Activated CD4-positive, alpha-beta T cell treated with anti-CD3 and anti-CD28 coated beads for 36 hours (primary cell): ENCODE results near the gene ATP8A1. TPM values are rescaled to one million over a fixed set of nuclear protein-coding genes. Genes with fewer than 3 reads are reported as not detected.

ENCODE experiments used
- ATAC-seq: fragments of 200-7000 bp; cut with Tn5 transposase; one replicate; pipeline ENCODE4 v1.10.0; 2021; ENCODE audit warnings: mild to moderate bottlenecking, moderate library complexity
- CTCF ChIA-PET: fragments of 350-600 bp; sonication (Branson Sonifier 250); formaldehyde crosslinking; loops from one replicate; lab custom pipeline; 2021; ENCODE audit warnings: antibody characterized with exemption; lab: Charles Lee
- POLR2A ChIA-PET: fragments of 350-600 bp; sonication (Branson Sonifier 250); formaldehyde crosslinking; loops from one replicate; lab custom pipeline; 2021; ENCODE audit warnings: antibody characterized with exemption, inconsistent platforms; lab: Charles Lee
- DNase-seq: peaks from one replicate; pipeline ENCODE4 v3.0.0-alpha.2; 2020
- H3K27ac Mint-ChIP-seq: one replicate; pipeline ENCODE4 v1.8.0; 2021; ENCODE audit warnings: mixed read lengths
- H3K27me3 Mint-ChIP-seq: one replicate; pipeline ENCODE4 v1.8.0; 2021; ENCODE audit warnings: mixed read lengths
- H3K36me3 Mint-ChIP-seq: one replicate; pipeline ENCODE4 v1.8.0; 2021; ENCODE audit warnings: low read depth, mixed read lengths
- H3K4me1 Mint-ChIP-seq: one replicate; pipeline ENCODE4 v1.8.0; 2021; ENCODE audit warnings: mixed read lengths
- H3K4me3 Mint-ChIP-seq: one replicate; pipeline ENCODE4 v1.8.0; 2021; ENCODE audit warnings: mild to moderate bottlenecking, moderate library complexity, mixed read lengths
- H3K9me3 Mint-ChIP-seq: one replicate; pipeline ENCODE4 v1.8.0; 2021; ENCODE audit warnings: low read depth, mixed read lengths
- intact Hi-C, 2 experiments: fragments of 100-400 bp; cut with DNase I in 1 of 2; cut with micrococcal nuclease in 1 of 2; formaldehyde crosslinking; loops; one replicate each; pipeline versions ENCODE4 v1.14.2 to v1.15.1; 2022 to 2024; cut with DNase I, micrococcal nuclease
- total RNA-seq, 2 experiments: library from RNA; stranded (reverse); gene quantifications; one replicate each; pipeline ENCODE4 v1.2.3, GENCODE V29; 2021

Gene ATP8A1
- total RNA-seq, 2 experiments from 2014 or later, result 15.1 to 21.1 TPM

- H3K9me3 Mint-ChIP-seq, result no peaks in the 10 kb centered on the region
- no peak for DNase-seq
- peaks cover 15% of the 10 kb centered on the region for H3K4me1 Mint-ChIP-seq
- CTCF ChIA-PET, result no interaction called here
- H3K4me3 Mint-ChIP-seq, result no peak overlapping the region
- H3K27me3 Mint-ChIP-seq, result no peaks in the 10 kb centered on the region
- POLR2A ChIA-PET, result no interaction called here
- peaks cover 35% of the 10 kb centered on the region for H3K36me3 Mint-ChIP-seq
- intact Hi-C loops, result no loop called here
- H3K27ac Mint-ChIP-seq, result no peak overlapping the region
- peak; percentile 40 for ATAC-seq
These were observed 49.7 kb downstream of the ATP8A1 start for GRCh38 chr4:42607011-42607726.

- H3K9me3 Mint-ChIP-seq, result no peaks in the 10 kb centered on the region
- ATAC-seq (no peak), DNase-seq (no peak)
- peaks cover 26% of the 10 kb centered on the region for H3K36me3 Mint-ChIP-seq
- no peaks in the 10 kb centered on the region for H3K27me3 Mint-ChIP-seq
- CTCF ChIA-PET, result no interaction called here
- no peak overlapping the region for H3K27ac Mint-ChIP-seq
- H3K4me1 Mint-ChIP-seq, result peaks cover 15% of the 10 kb centered on the region
- intact Hi-C loops, result no loop called here
- POLR2A ChIA-PET, result no interaction called here
- H3K4me3 Mint-ChIP-seq, result no peak overlapping the region
These were observed 51.6 kb downstream of the ATP8A1 start for GRCh38 chr4:42605264-42605663.

DNA sequence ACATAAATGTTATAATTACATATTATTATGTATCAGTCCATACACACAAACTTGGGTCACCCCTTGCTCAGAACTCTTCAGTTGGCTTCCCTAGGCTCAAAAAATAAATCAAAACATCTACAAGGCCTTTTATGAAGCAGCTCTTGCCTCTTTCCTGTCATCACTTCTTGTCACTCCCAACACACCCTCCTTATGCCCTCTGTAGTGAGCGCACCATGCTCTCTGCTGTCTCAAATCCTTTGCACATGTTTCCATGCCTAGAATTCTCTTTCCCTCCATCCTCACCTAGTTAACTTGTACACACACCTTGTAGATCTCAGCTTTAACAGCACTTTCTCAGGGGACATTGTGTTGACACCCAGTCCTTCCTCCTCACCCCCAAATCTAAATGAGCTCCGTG lies 53.0 kb downstream of the ATP8A1 start:
- intact Hi-C loops, result no loop called here
- Mint-ChIP-seq H3K9me3 (no peaks in the 10 kb centered on the region), H3K36me3 (peaks cover 16% of the 10 kb centered on the region), H3K27ac (no peak overlapping the region), H3K4me1 (peaks cover 6% of the 10 kb centered on the region), H3K27me3 (no peaks in the 10 kb centered on the region), H3K4me3 (no peak overlapping the region)
- POLR2A ChIA-PET, result no interaction called here
- ATAC-seq (no peak), DNase-seq (no peak)
- CTCF ChIA-PET, result no interaction called here

GRCh38 chr4:42600578-42600977 lies 56.3 kb downstream of the ATP8A1 start:
- peaks cover 16% of the 10 kb centered on the region for H3K36me3 Mint-ChIP-seq
- H3K4me1 Mint-ChIP-seq, result no peaks in the 10 kb centered on the region
- no peak overlapping the region for H3K27ac Mint-ChIP-seq
- no peak overlapping the region for H3K4me3 Mint-ChIP-seq
- H3K27me3 Mint-ChIP-seq, result no peaks in the 10 kb centered on the region
- ATAC-seq (no peak), DNase-seq (no peak)
- no peaks in the 10 kb centered on the region for H3K9me3 Mint-ChIP-seq
- POLR2A ChIA-PET, result no interaction called here
- intact Hi-C loops, result no loop called here
- CTCF ChIA-PET, result interaction anchor here (1.1 kb wide), 1 partner anchor 10 kb away, joined by 3 read pairs; no protein-coding TSS in a partner anchor

- DNase-seq, result no peak
- ChIA-PET POLR2A (no interaction called here), CTCF (no interaction called here)
- Mint-ChIP-seq H3K4me1 (no peaks in the 10 kb centered on the region), H3K27ac (no peak overlapping the region), H3K27me3 (no peaks in the 10 kb centered on the region), H3K36me3 (peaks cover 4% of the 10 kb centered on the region), H3K4me3 (no peak overlapping the region), H3K9me3 (no peaks in the 10 kb centered on the region)
- intact Hi-C loops, result no loop called here
- no peak for ATAC-seq
These were observed 60.0 kb downstream of the ATP8A1 start for GRCh38 chr4:42596918-42597317.

DNA sequence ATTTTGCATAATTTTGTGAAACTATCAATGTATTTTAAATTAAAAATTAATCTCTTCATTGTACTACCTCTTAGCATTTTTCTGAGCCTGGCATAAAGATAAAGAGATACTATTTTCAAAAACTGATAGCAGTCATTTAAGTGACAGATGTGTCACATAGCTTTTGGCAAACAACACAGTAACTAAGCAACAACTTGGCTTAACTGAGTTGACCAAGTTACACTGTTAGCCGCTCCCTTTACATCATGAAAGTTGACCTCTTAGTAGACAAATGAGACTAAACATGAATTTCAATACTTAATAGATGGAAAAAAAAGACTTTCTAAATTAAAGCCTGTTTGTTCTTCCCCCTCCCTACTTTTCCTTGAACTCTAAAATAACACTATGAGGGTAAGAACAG lies 62.0 kb downstream of the ATP8A1 start:
- intact Hi-C loops, result no loop called here
- CTCF ChIA-PET, result interaction anchor here (1.6 kb wide), 1 partner anchor 26 kb away, joined by 3 read pairs; no protein-coding TSS in a partner anchor
- no peak for DNase-seq

GRCh38 chr4:42588909-42589308 lies 68.0 kb downstream of the ATP8A1 start:
- CTCF ChIA-PET, result interaction anchor here (0.6 to 0.9 kb wide), 2 partner anchors 9 to 20 kb away, joined by 3 to 4 read pairs; no protein-coding TSS in a partner anchor
- H3K9me3 Mint-ChIP-seq, result no peaks in the 10 kb centered on the region
- no peak for DNase-seq

More for the DNA sequence above, 62.0 kb downstream of the ATP8A1 start:
- H3K27ac Mint-ChIP-seq, result no peak overlapping the region
- H3K9me3 Mint-ChIP-seq, result no peaks in the 10 kb centered on the region
- POLR2A ChIA-PET, result no interaction called here
- H3K27me3 Mint-ChIP-seq, result no peaks in the 10 kb centered on the region
- no peak overlapping the region for H3K4me3 Mint-ChIP-seq
- H3K4me1 Mint-ChIP-seq, result no peaks in the 10 kb centered on the region
- H3K36me3 Mint-ChIP-seq, result peaks cover 4% of the 10 kb centered on the region
- ATAC-seq, result no peak

GRCh38 chr4:42586775-42587174 lies 70.1 kb downstream of the ATP8A1 start:
- ATAC-seq, result no peak
- H3K9me3 Mint-ChIP-seq, result no peaks in the 10 kb centered on the region
- no peak for DNase-seq
- no peak overlapping the region for H3K27ac Mint-ChIP-seq
- no peaks in the 10 kb centered on the region for H3K4me1 Mint-ChIP-seq
- intact Hi-C loops, result no loop called here
- H3K36me3 Mint-ChIP-seq, result peaks cover 12% of the 10 kb centered on the region
- ChIA-PET CTCF (no interaction called here), POLR2A (no interaction called here)
- no peak overlapping the region for H3K4me3 Mint-ChIP-seq
- H3K27me3 Mint-ChIP-seq, result no peaks in the 10 kb centered on the region

More at GRCh38 chr4:42588909-42589308, 68.0 kb downstream of the ATP8A1 start:
- Mint-ChIP-seq H3K36me3 (peaks cover 11% of the 10 kb centered on the region), H3K27ac (no peak overlapping the region), H3K4me1 (no peaks in the 10 kb centered on the region), H3K27me3 (no peaks in the 10 kb centered on the region), H3K4me3 (no peak overlapping the region)
- POLR2A ChIA-PET, result no interaction called here
- intact Hi-C loops, result no loop called here
- ATAC-seq, result no peak

- Mint-ChIP-seq H3K4me1 (peaks cover 9% of the 10 kb centered on the region), H3K9me3 (no peaks in the 10 kb centered on the region), H3K27ac (no peak overlapping the region), H3K27me3 (no peaks in the 10 kb centered on the region), H3K36me3 (peaks cover 17% of the 10 kb centered on the region), H3K4me3 (no peak overlapping the region)
- no peak for DNase-seq
- intact Hi-C loops, result loop anchor here in 1 of 2 experiments (2.0 kb wide), 1 partner anchor 77 kb away; the partner anchor contains the start of gene ATP8A1
- ChIA-PET CTCF (interaction anchor here (1.0 to 1.6 kb wide), 2 partner anchors 9 to 11 kb away, joined by 3 read pairs; no protein-coding TSS in a partner anchor), POLR2A (no interaction called here)
- peak; percentile 97 for ATAC-seq
These were observed 77.0 kb downstream of the ATP8A1 start for GRCh38 chr4:42579903-42580302.

GRCh38 chr4:42578187-42578586 lies 78.7 kb downstream of the ATP8A1 start:
- intact Hi-C loops, result no loop called here
- Mint-ChIP-seq H3K4me3 (no peak overlapping the region), H3K9me3 (no peaks in the 10 kb centered on the region), H3K27ac (no peak overlapping the region), H3K27me3 (no peaks in the 10 kb centered on the region), H3K4me1 (peaks cover 9% of the 10 kb centered on the region), H3K36me3 (peaks cover 12% of the 10 kb centered on the region)
- ChIA-PET POLR2A (no interaction called here), CTCF (interaction anchor here (2.0 kb wide), 1 partner anchor 10 kb away, joined by 10 read pairs; no protein-coding TSS in a partner anchor)
- DNase-seq (no peak), ATAC-seq (no peak)

DNA sequence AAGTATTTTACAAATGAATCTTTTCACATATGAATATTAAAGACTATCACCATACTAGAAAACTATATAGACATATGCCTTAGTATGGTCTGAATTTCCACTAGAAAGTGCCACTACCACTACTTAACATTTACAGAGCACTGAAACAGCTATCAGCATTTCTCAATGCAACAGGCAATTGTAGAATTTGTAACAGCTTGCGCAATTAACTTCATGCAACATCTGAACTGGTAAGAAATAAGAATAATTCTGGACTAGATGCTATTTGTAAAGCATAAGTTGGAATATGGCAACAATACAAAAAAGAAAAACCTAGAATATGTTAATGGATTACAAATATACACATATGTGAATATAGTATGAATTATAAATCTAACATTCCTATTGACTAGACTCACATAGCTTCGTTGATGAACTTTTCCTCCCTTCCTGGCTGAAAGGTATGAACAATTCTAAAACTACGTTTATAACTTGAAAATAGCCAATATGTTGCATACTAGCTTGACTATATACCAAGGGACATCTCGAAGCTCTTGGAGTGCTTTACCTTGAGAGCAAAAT lies 82.0 kb downstream of the ATP8A1 start:
- Mint-ChIP-seq H3K9me3 (no peaks in the 10 kb centered on the region), H3K4me3 (no peak overlapping the region), H3K27ac (no peak overlapping the region), H3K4me1 (peaks cover 5% of the 10 kb centered on the region), H3K27me3 (no peaks in the 10 kb centered on the region), H3K36me3 (peaks cover 4% of the 10 kb centered on the region)
- ATAC-seq (no peak), DNase-seq (no peak)
- POLR2A ChIA-PET, result interaction anchor here (0.7 kb wide), 1 partner anchor 98 kb away, joined by 3 read pairs; no protein-coding TSS in a partner anchor
- intact Hi-C loops, result no loop called here
- CTCF ChIA-PET, result interaction anchor here (0.8 to 2.0 kb wide), 3 partner anchors 9 to 193 kb away, joined by 3 to 5 read pairs (median 4); no protein-coding TSS in a partner anchor

DNA sequence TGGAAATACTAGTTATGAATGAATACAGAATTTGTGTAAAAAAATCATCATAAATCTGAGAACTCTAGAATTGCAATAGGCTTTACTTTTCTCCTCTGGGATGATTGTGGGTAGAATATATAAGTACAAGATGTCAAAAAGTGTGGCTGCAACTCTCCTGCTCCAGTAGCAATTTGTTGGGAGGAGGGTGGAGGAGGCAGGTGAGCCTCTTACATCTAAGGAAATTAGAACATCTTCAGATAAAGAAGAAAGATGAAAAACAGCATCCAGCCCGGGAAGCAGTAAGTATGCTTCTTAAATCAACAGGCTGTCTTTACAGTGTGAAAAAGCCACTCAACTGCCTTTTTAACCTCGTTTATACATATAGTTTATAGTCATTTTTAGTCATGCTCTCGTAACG lies 83.7 kb downstream of the ATP8A1 start:
- no peaks in the 10 kb centered on the region for H3K4me1 Mint-ChIP-seq
- no peak overlapping the region for H3K4me3 Mint-ChIP-seq
- intact Hi-C loops, result no loop called here
- H3K9me3 Mint-ChIP-seq, result no peaks in the 10 kb centered on the region
- peaks cover 4% of the 10 kb centered on the region for H3K36me3 Mint-ChIP-seq
- DNase-seq, result no peak
- ChIA-PET POLR2A (no interaction called here), CTCF (no interaction called here)
- H3K27ac Mint-ChIP-seq, result no peak overlapping the region
- ATAC-seq, result no peak
- no peaks in the 10 kb centered on the region for H3K27me3 Mint-ChIP-seq
